Hematopoietic multipotent progenitor cell (in vitro differentiated cells): ENCODE results near the gene COA7. TPM values are rescaled to one million over a fixed set of nuclear protein-coding genes. Genes with fewer than 3 reads are reported as not detected.
"Not testable (repeated sequence)": the region's sequence is repeated elsewhere in the genome, so short reads cannot be mapped to it uniquely, and the experiment has no call there.

Source experiments
- DNase-seq, 3 donors: peaks; one replicate each; pipeline ENCODE4 v3.0.0-alpha.2; 2011 to 2015; ENCODE audit warnings: low read depth in 2 of 3, low spot score in 2 of 3
- total RNA-seq: library from RNA; depleted of rRNA; stranded (reverse); fragments of >200 nt; gene quantifications from one replicate; pipeline ENCODE4 v1.2.3, GENCODE V29; 2012

COA7 gene
- total RNA-seq, result 8.1 TPM

DNA sequence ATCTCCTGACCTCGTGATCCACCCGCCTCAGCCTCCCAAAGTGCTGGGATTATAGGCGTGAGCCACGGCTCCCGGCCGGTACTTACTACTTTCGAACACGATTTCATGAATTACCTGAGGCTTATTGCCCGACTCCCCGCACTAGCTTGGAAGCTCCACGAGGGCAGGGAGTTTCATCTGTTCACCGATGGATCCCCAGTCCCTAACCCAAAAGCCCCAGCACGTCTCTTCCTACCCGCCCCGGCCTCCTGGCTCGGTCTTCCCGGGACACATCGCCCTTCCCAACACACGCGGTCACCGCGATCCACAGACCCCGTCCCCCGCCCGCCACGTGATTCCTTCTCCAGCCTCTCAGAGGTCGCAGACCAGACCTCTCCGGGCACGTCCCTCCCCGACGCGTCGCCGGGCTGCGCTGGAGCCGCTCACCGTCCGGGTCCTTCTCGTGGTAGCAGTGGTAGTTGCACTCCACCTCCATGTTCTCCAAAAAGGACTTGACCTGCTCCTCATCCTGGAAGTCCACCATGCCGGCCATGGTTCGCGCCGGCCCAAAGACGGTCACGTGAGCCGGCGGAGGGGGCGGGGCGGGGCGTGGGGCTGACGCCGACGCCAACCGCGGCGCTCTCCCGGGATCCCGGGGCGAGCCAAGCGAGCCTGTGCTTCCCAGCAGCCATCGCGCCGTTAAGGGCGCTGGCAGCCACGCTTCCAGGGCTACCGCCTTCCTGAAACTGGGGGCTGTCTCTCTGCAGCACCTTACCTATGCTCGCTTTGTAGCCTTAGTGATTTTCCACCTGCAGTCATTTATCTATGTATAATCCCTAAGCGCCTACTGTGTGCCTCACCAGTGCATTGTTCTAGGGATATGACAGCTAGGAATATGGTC lies at the start of gene COA7:
COA7 (minus strand) TSS at position 553 of the 880 bp plus-strand sequence; CDS start at position 532, 21 bp downstream.
- DNase-seq, result peak in 2 of 3 donors; percentile 55

DNA sequence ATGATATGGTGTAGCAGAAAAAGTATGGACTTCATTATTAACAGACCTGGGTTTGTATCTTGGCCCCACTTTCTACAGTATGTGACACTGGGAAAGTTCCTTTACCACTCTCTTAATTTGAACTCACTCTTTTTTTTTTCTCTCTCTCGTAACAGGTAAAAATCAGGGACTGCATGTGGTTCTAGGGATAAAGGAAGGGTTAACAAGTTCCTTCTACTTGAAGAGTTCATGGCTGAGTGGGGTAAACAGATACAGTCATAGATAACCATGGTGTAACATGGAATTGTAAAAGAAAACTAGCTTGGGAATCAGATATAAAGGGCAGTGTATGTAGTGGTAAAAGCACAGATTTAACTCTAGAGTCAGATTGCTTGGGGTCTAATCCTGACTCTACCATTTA lies 49.3 kb upstream of the COA7 start:
- no peak for DNase-seq

- DNase-seq, result no peak
These were observed 48.0 kb upstream of the COA7 start for GRCh38 chr1:52746189-52746588.

DNA sequence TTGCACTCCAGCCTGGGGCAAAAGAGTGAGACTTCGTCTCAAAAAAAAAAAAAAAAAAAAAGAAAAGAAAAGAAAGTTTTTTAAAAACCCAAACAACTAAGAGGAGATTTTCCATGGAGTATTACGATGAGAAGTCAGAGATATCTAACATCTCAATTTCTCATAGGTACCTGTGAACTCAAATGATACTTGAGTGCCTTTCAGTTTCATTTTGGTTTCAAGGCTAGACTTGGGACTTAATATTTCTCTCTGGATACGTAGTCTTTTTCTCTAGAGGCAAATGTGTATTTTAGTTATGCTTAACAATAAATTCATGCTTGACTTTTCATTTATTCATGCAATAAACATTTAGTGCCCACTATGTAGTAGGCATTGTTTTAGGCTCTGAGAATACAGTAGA lies 43.1 kb upstream of the COA7 start:
- DNase-seq, result no peak

DNA sequence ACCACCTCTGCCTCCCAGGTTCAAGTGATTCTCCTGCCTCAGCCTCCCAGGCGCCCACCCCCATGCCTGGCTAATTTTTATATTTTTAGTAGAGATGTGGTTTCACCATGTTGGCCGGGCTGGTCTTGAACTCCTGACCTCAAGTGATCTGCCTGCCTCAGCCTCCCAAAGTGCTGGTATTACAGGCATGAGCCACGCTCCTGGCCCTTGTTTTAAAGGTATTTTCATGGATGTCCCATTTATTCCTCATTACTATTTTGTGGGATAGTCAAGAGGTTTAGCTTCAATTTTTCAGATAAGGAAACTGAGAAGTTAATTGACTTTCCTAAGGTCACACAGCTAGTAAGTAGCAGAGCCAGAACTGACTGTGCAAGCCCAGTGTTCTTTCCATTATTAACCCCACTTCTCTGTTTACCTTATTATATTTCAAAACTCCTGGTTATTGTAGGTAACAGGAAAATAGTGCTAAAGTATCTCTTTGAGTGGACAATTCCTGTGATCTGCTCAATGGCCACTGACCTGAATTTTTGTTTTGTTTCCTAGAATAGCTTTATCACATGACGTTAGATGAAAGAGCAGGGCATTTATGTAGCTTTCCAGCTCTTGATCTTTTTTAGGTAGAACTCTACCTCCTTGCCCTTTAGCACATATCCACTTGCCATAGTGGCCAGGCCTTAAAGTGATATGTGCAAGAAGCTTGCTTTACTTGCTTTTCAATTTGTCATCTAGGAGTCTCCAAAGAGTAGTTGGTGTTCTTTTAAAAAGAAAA lies 41.7 kb upstream of the COA7 start:
- no peak for DNase-seq

GRCh38 chr1:52738893-52739292 lies 40.7 kb upstream of the COA7 start:
- DNase-seq, result no peak

GRCh38 chr1:52738148-52738547 lies 40.0 kb upstream of the COA7 start:
- no peak for DNase-seq

- DNase-seq, result not testable (repeated sequence)
These were observed 37.2 kb upstream of the COA7 start for GRCh38 chr1:52735371-52735770.

DNA sequence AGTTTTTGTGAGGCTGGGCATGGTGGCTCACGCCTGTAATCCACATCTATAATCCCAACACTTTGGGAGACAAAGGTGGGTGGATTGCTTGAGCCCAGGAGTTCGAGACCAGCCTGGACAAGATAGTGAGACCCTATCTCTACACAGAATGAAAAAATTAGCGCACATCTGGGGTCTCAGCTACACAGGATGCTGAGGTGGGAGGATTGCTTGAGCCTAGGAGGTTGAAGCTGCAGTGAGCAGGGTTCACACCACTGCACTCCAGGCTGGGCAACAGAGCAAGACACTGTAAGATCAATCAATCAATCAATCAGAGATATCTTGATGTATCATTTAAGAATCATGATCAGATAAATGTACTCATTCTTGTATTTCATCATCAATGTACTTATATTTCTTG lies 35.2 kb upstream of the COA7 start:
- no peak for DNase-seq

DNA sequence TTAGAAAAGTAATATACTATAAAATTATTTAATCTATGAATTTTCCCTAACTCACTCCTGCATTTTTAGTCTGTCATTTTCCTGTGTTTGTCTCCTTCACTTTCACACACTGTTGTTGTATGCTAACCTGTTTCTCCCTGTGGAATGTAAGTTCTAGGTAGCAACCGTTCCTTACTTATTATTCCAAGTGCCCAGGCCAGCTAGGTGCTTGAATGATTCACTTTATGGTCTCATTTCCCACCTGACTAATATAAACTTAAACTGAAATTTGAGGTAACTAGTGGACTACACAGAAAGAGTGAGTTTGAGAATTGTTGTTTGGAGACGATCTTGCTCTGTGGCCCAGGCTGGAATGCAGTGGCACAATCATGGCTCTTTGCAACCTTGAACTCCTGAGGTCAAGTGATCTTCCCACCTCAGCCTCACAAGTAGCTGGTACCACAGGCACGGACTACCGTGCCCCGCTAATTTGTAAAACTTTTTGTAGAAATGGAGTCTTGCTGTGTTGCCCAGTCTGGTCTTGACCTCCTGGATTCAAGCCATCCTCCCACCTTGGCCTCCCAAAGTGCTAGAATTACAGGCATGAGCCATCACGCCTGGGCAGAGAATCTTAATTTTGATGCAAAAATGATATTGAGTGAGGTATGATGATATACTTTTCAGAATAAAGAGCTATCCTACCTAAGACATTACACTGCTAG lies 30.0 kb upstream of the COA7 start:
- DNase-seq, result no peak

DNA sequence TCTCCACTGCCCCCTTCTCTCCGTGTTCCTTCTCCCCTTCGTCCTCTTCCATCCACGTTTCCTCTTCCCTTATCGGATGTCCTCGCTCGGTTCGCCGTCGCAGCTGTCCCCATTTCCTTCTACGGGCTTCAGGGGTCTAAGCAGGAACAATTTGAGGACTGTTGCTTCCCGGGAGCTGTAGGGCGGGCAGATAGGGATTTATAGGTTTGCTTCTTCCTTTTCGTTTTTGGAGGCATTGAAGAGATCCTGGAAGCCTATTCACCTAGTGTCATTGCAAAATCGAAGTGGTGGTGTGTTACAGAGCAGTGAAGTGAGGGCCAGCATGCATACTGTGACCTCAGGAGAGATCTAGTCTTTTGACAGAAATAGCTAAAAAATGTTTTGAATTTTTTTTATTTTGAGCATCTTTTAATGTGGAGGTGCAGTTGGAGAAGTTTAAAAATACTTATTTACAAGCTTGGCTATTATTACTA lies 29.0 kb upstream of the COA7 start:
- peak in 1 of 3 donors; percentile 9 for DNase-seq

GRCh38 chr1:52726265-52727113 lies 28.3 kb upstream of the COA7 start, which contains the start of gene ZYG11B:
Gene ZYG11B, plus strand, starts transcription at chr1:52726453. Its CDS starts 201 bp downstream, at chr1:52726654.
- DNase-seq, result peak; percentile 83 to 91 (median 88)

GRCh38 chr1:52725903-52726264 lies 27.7 kb upstream of the COA7 start:
- DNase-seq, result no peak

DNA sequence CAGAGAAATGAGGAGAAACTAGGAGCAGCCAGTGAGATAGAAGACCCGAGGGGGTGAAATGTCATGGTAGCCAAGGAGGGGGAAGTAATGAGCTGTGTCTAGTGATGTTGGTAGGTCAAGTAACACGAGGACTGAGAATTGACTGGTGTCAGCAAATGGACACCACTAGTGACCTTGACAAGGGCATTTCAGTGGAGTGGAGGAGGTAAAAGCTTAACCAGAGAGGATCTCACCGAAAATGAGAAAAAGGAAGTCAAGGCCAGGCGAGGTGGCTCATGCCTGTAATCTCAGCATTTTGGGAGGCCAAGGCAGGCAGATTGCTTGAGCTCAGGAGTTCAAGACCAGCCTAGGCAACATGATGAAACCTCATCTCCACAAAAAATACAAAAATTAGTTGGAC lies 25.1 kb upstream of the COA7 start:
- no peak for DNase-seq

GRCh38 chr1:52715296-52715695 lies 17.1 kb upstream of the COA7 start:
- DNase-seq, result not testable (repeated sequence)

DNA sequence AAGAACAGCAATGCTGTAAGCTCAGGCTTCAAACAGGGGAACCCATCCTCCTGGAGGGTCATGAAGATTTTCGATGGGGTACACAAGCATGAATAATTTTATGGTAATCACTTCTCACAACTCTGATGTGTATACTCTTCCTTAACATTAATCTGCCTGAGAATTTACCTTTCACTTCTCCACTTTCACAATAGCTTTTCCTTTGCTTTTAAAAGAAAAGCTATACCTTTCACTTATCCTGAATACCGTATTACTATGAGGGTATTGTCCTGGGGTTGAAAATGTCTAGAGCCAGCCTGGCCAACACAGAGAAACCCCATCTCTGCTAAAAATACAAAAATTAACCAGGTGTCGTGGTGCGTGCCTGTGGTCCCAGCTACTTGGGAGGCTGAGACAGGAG lies 15.4 kb upstream of the COA7 start:
- DNase-seq, result no peak

GRCh38 chr1:52709016-52709415 lies 10.9 kb upstream of the COA7 start:
- no peak for DNase-seq

DNA sequence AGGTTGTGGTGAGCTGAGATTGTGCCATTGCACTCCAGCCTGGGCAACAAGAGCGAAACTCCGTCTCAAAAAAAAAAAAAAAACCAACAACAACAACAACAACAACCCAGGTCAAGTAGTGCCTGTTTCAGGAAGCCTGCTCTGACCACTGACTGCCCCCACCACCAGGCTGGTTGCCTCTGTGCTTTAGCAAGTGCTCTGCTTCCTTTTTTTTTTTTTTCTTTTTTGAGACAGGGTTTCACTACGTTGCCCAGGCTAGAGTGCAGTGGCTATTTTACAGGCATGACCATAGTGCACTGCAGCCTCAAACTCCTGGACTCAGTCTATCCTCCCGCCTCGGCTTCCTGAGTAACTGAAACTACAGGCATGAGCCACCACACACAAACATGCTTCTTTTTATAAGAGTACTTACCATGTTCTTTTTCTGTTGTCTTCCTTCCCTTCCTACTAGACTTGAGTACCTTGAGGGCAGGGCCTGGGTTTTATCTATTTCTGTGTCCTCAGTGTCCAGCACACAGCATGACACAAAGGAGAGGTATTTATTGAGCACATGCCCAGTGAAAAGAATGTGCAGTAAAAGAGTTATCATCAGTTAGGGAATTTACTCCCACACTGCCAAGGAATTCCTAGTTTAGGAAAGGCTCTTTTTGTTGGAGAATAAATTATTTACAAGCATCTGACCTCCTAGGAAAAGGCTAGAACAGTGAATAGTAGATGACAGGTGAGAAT lies 9.9 kb upstream of the COA7 start:
- no peak for DNase-seq
